Globus pallidus (tissue), 1 donor: ENCODE data around the gene SCD.
"Not testable (repeated sequence)": the region's sequence is repeated elsewhere in the genome, so short reads cannot be mapped to it uniquely, and the experiment has no call there.

Experiments
- DNase-seq: peaks from one replicate; pipeline ENCODE4 v3.0.0-alpha.2; 2015; ENCODE audit warnings: low spot score

The SCD gene

GRCh38 chr10:100346765-100347567 is at the start of gene SCD:
SCD (plus strand) TSS chr10:100347233; CDS start chr10:100347505, 272 bp downstream.
- DNase-seq: peak; percentile 99

GRCh38 chr10:100297242-100297641 is 49.8 kb upstream of the SCD start:
- no peak for DNase-seq

GRCh38 chr10:100301123-100301522 is 45.9 kb upstream of the SCD start:
- not testable (repeated sequence) for DNase-seq

- DNase-seq: peak; percentile 36
Observed at GRCh38 chr10:100303724-100304319, 43.2 kb upstream of the SCD start.

- no peak for DNase-seq
Observed at GRCh38 chr10:100304414-100304813, 42.6 kb upstream of the SCD start.

GRCh38 chr10:100306861-100307260 is 40.2 kb upstream of the SCD start:
- no peak for DNase-seq

GRCh38 chr10:100307684-100308083 is 39.3 kb upstream of the SCD start:
- DNase-seq: no peak

- no peak for DNase-seq
Observed at GRCh38 chr10:100311298-100311697, 35.7 kb upstream of the SCD start.

GRCh38 chr10:100315615-100316014 is 31.4 kb upstream of the SCD start:
- DNase-seq: no peak

GRCh38 chr10:100318207-100318606 is 28.8 kb upstream of the SCD start:
- no peak for DNase-seq

GRCh38 chr10:100319707-100320402 is 27.2 kb upstream of the SCD start:
- DNase-seq: peak; percentile 83

GRCh38 chr10:100325158-100325557 is 21.9 kb upstream of the SCD start:
- DNase-seq: no peak

GRCh38 chr10:100327007-100327717 is 19.9 kb upstream of the SCD start:
- DNase-seq: peak; percentile 46

- no peak for DNase-seq
Observed at GRCh38 chr10:100327718-100328009, 19.4 kb upstream of the SCD start.

- no peak for DNase-seq
Observed at GRCh38 chr10:100328198-100328597, 18.8 kb upstream of the SCD start.

- DNase-seq: no peak
Observed at GRCh38 chr10:100330079-100330478, 17.0 kb upstream of the SCD start, which contains the start of gene PKD2L1. PKD2L1 (minus strand) TSS chr10:100330228; CDS start chr10:100330103, 125 bp downstream.

GRCh38 chr10:100333106-100333505 is 13.9 kb upstream of the SCD start:
- DNase-seq: no peak

GRCh38 chr10:100333661-100334440 is 13.2 kb upstream of the SCD start:
- no peak for DNase-seq

- DNase-seq: no peak
Observed at GRCh38 chr10:100334762-100335161, 12.3 kb upstream of the SCD start.

GRCh38 chr10:100338434-100339036 is 8.5 kb upstream of the SCD start:
- peak; percentile 73 for DNase-seq

- no peak for DNase-seq
Observed at GRCh38 chr10:100339236-100339635, 7.8 kb upstream of the SCD start.
